Neural cell (in vitro differentiated cells): ENCODE data around the gene MXI1. TPM values are rescaled to one million over a fixed set of nuclear protein-coding genes. Genes with fewer than 3 reads are reported as not detected.

Experiments
- H2AFZ ChIP-seq: fragments of 200-600, 300-800 bp; sonication (generic), shearing (Covaris generic); 2 replicates; pipeline ENCODE4 v1.6.0; 2014; ENCODE audit warnings: low read depth, mild to moderate bottlenecking, antibody characterized with exemption, low read length, moderate library complexity
- H3F3A ChIP-seq: fragments of 200-600 bp; shearing (Covaris generic); 2 replicates; pipeline ENCODE4 v1.6.1; 2016; ENCODE audit warnings: mild to moderate bottlenecking, moderate library complexity, mixed read lengths, antibody characterized with exemption, low read length; ENCODE audit not compliant: insufficient read depth, poor library complexity, severe bottlenecking
- H3K27ac ChIP-seq: fragments of 200-600, 300-800 bp; sonication (generic), shearing (Covaris generic); 2 replicates; pipeline ENCODE4 v1.5.1; 2014; ENCODE audit warnings: mild to moderate bottlenecking, low read length, moderate library complexity
- H3K27me3 ChIP-seq: fragments of 300-800, 200-600 bp; sonication (generic), shearing (Covaris generic); 2 replicates; pipeline ENCODE4 v1.6.0; 2014; ENCODE audit warnings: mild to moderate bottlenecking, low read depth, low read length, moderate library complexity; ENCODE audit not compliant: insufficient read depth
- H3K36me3 ChIP-seq: fragments of 300-800, 200-600 bp; sonication (generic), shearing (Covaris generic); 2 replicates; pipeline ENCODE4 v1.5.1; 2014; ENCODE audit warnings: mild to moderate bottlenecking, antibody characterized with exemption, low read length, moderate library complexity; ENCODE audit not compliant: insufficient read depth
- H3K4me2 ChIP-seq: fragments of 300-800, 200-600 bp; sonication (generic), shearing (Covaris generic); 2 replicates; pipeline ENCODE4 v1.6.0; 2014; ENCODE audit warnings: mild to moderate bottlenecking, low read length
- H3K4me3 ChIP-seq: fragments of 300-800, 200-600 bp; sonication (generic), shearing (Covaris generic); 2 replicates; pipeline ENCODE4 v1.5.1; 2014; ENCODE audit warnings: mild to moderate bottlenecking, low read length, moderate library complexity
- H3K79me2 ChIP-seq: fragments of 200-600 bp; shearing (Covaris generic); replicated peaks from 2 replicates; pipeline ENCODE4 v1.6.0; 2014; ENCODE audit warnings: mild to moderate bottlenecking, low read length, moderate library complexity; ENCODE audit not compliant: insufficient read depth
- H3K9ac ChIP-seq: fragments of 300-800, 200-600 bp; sonication (generic), shearing (Covaris generic); 2 replicates; pipeline ENCODE4 v1.6.1; 2016; ENCODE audit warnings: mild to moderate bottlenecking, low read length, mixed read lengths
- H3K9me2 ChIP-seq: fragments of 200-600 bp; shearing (Covaris generic); 2 replicates; pipeline ENCODE4 v1.6.1; 2016; ENCODE audit warnings: mild to moderate bottlenecking, low read length, mixed read lengths; ENCODE audit not compliant: insufficient read depth
- H3K9me3 ChIP-seq: fragments of 200-600, 300-800 bp; sonication (generic), shearing (Covaris generic); 2 replicates; pipeline ENCODE4 v1.6.1; 2016; ENCODE audit warnings: mild to moderate bottlenecking, mixed run types, low read length, moderate library complexity, mixed read lengths
- H4K20me1 ChIP-seq: fragments of 200-600 bp; shearing (Covaris generic); 2 replicates; pipeline ENCODE4 v1.6.1; 2016; ENCODE audit warnings: mild to moderate bottlenecking, mixed run types; ENCODE audit not compliant: insufficient read depth
- CTCF ChIP-seq: fragments of 450-650 bp; IDR thresholded peaks from 2 replicates; pipeline ENCODE4 v1.5.1; 2014; ENCODE audit warnings: antibody characterized with exemption, mild to moderate bottlenecking, moderate library complexity; ENCODE audit not compliant: poor library complexity, severe bottlenecking
- EP300 ChIP-seq: fragments of 450-650 bp; conservative IDR thresholded peaks from 2 replicates; pipeline ENCODE4 v1.6.1; 2014; ENCODE audit warnings: antibody characterized with exemption, mild to moderate bottlenecking, moderate library complexity; ENCODE audit not compliant: poor library complexity, severe bottlenecking
- EZH2 ChIP-seq: fragments of 200-600, 300-800 bp; shearing (Covaris generic), sonication (generic); IDR thresholded peaks from 2 replicates; pipeline ENCODE4 v1.6.1; 2014; ENCODE audit warnings: antibody characterized with exemption, low read length, borderline replicate concordance, mild to moderate bottlenecking; ENCODE audit not compliant: insufficient read depth, poor library complexity, severe bottlenecking
- MXI1 ChIP-seq: fragments of 450-650 bp; conservative IDR thresholded peaks from 2 replicates; pipeline ENCODE4 v1.6.1; 2014; ENCODE audit warnings: antibody characterized with exemption, mild to moderate bottlenecking; ENCODE audit not compliant: poor library complexity, severe bottlenecking
- POLR2AphosphoS5 ChIP-seq: IDR thresholded peaks from 2 replicates; pipeline ENCODE4 v1.6.1; 2012
- RAD21 ChIP-seq: fragments of 450-650 bp; conservative IDR thresholded peaks from 2 replicates; pipeline ENCODE4 v1.6.1; 2014; ENCODE audit warnings: antibody characterized with exemption, mild to moderate bottlenecking, moderate library complexity
- REST ChIP-seq: IDR thresholded peaks from 2 replicates; pipeline ENCODE4 v1.6.1; 2012; ENCODE audit warnings: borderline replicate concordance
- SMC3 ChIP-seq: fragments of 450-650 bp; conservative IDR thresholded peaks from 2 replicates; pipeline ENCODE4 v1.6.1; 2014; ENCODE audit warnings: antibody characterized with exemption, mild to moderate bottlenecking, moderate library complexity; ENCODE audit not compliant: poor library complexity
- TAF1 ChIP-seq: IDR thresholded peaks from 2 replicates; pipeline ENCODE4 v1.6.1; 2012; ENCODE audit warnings: low read depth
- polyA plus RNA-seq: library from polyadenylated mRNA; depleted of rRNA; stranded (reverse); fragments of >200 nt; gene quantifications from 2 replicates; pipeline ENCODE4 v1.2.3, GENCODE V29; 2014

Gene MXI1
- polyA plus RNA-seq, 1 donor from 2014 or later: 69.5 TPM

- TF ChIP-seq CTCF: no peak
- TF ChIP-seq EZH2: no peak
- TF ChIP-seq REST: no peak
- no peak for TF ChIP-seq TAF1
- no peak for TF ChIP-seq POLR2AphosphoS5
- no peak for TF ChIP-seq RAD21
- H2AFZ ChIP-seq: no peak overlapping the region
- no peak overlapping the region for H3K4me3 ChIP-seq
- no peaks in the 10 kb centered on the region for H3K79me2 ChIP-seq
- no peaks in the 10 kb centered on the region for H3K27me3 ChIP-seq
- H3K4me2 ChIP-seq: no peak overlapping the region
- no peaks in the 10 kb centered on the region for H3K9me3 ChIP-seq
- no peaks in the 10 kb centered on the region for H4K20me1 ChIP-seq
- no peak overlapping the region for H3K27ac ChIP-seq
- H3K36me3 ChIP-seq: peaks cover 2% of the 10 kb centered on the region
- no peaks in the 10 kb centered on the region for H3F3A ChIP-seq
- no peaks in the 10 kb centered on the region for H3K9me2 ChIP-seq
- no peak overlapping the region for H3K9ac ChIP-seq
These were observed 53.5 kb downstream of the MXI1 start for GRCh38 chr10:110260746-110261477.

GRCh38 chr10:110263164-110263563 lies 55.8 kb downstream of the MXI1 start:
- Histone ChIP-seq H3F3A (peaks cover 3% of the 10 kb centered on the region), H3K79me2 (peaks cover under 1% of the 10 kb centered on the region), H3K36me3 (no peaks in the 10 kb centered on the region), H2AFZ (no peak overlapping the region), H3K9ac (no peak overlapping the region), H4K20me1 (no peaks in the 10 kb centered on the region), H3K9me3 (no peaks in the 10 kb centered on the region), H3K27me3 (no peaks in the 10 kb centered on the region), H3K4me2 (no peak overlapping the region), H3K27ac (no peak overlapping the region), H3K9me2 (no peaks in the 10 kb centered on the region), H3K4me3 (no peak overlapping the region)
- no peak for TF ChIP-seq CTCF
- no peak for TF ChIP-seq REST
- no peak for TF ChIP-seq TAF1
- no peak for TF ChIP-seq POLR2AphosphoS5
- TF ChIP-seq RAD21: no peak
- TF ChIP-seq EP300: no peak
- no peak for TF ChIP-seq MXI1
- no peak for TF ChIP-seq SMC3
- TF ChIP-seq EZH2: no peak
